IMR-90 (cell line): ENCODE data around the gene AP2A1.

ENCODE experiments used
- SMC3 ChIP-seq: fragments of 150-350 bp; IDR thresholded peaks from 2 replicates; pipeline ENCODE4 v1.6.1; 2016; ENCODE audit warnings: low read depth, mild to moderate bottlenecking, antibody characterized with exemption, low read length, moderate library complexity
- TF ChIP-seq, protein P1 (sequence below): conservative IDR thresholded peaks from 2 replicates; pipeline ENCODE4 v1.5.1; 2012; ENCODE audit warnings: mild to moderate bottlenecking, low read depth, low read length, improper control_type of control experiment

DNA sequence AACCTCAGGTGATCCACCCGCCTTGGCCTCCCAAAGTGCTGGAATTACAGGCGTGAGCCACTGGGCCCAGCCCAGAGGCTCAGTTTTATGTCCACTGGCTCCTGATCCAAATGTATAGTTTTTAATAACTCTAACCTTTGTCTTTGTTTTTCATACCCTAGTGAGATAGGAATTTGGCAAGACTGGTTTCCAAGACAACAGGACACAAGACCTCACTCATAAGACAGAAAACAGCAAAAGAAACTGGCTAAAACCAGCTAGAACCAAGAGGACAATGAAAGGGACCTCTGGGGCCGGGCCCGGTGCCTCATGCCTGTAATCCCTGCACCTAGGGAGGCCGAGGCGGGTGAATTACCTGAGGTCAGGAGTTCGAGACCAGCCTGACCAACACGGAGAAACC lies 48.3 kb upstream of the AP2A1 start:
- TF ChIP-seq, protein P1, sequence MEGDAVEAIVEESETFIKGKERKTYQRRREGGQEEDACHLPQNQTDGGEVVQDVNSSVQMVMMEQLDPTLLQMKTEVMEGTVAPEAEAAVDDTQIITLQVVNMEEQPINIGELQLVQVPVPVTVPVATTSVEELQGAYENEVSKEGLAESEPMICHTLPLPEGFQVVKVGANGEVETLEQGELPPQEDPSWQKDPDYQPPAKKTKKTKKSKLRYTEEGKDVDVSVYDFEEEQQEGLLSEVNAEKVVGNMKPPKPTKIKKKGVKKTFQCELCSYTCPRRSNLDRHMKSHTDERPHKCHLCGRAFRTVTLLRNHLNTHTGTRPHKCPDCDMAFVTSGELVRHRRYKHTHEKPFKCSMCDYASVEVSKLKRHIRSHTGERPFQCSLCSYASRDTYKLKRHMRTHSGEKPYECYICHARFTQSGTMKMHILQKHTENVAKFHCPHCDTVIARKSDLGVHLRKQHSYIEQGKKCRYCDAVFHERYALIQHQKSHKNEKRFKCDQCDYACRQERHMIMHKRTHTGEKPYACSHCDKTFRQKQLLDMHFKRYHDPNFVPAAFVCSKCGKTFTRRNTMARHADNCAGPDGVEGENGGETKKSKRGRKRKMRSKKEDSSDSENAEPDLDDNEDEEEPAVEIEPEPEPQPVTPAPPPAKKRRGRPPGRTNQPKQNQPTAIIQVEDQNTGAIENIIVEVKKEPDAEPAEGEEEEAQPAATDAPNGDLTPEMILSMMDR: no peak
- no peak for TF ChIP-seq SMC3
